HCT116 (cell line): Measurements from ENCODE around the gene PBX3. TPM values are rescaled to one million over a fixed set of nuclear protein-coding genes. Genes with fewer than 3 reads are reported as not detected.

ENCODE experiments used
- ATAC-seq: fragments of 200-7000 bp; cut with Tn5 transposase; 2 replicates; pipeline ENCODE4 v1.9.1; 2020; ENCODE audit warnings: mild to moderate bottlenecking, moderate library complexity
- BruUV-seq: library from RNA; stranded (reverse); fragments of 400-500 nt; replicated peaks from 2 replicates; lab custom pipeline; 2021; lab: Mats Ljungman, UMichigan
- CTCF ChIA-PET: fragments of 300-600 bp; sonication (Branson Sonifier 250); formaldehyde crosslinking; loops from one replicate; lab custom pipeline; 2021; ENCODE audit warnings: antibody characterized with exemption; lab: Charles Lee
- POLR2A ChIA-PET: fragments of 300-600, 350-600 bp; sonication (Branson Sonifier 250); formaldehyde crosslinking; loops from one replicate; lab custom pipeline; 2021; ENCODE audit warnings: antibody characterized with exemption; lab: Charles Lee
- RAD21 ChIA-PET, 2 experiments: fragments of 300-600 bp; sonication (Branson Sonifier 250); formaldehyde crosslinking; loops; one replicate each; lab custom pipeline; 2023; ENCODE audit warnings: low total read pairs in 2 of 2; ENCODE audit not compliant: uncharacterized antibody in 2 of 2, unreplicated experiment in 2 of 2, low non-redundant PET in 1 of 2; lab: Charles Lee
- DNase-seq: peaks from one replicate; pipeline ENCODE4 v3.0.0-alpha.2; 2010; ENCODE audit warnings: low read depth, low spot score
- H2AFZ ChIP-seq: fragments of 200-600 bp; shearing (Covaris generic), sonication (generic); 2 replicates; pipeline ENCODE4 v1.6.1; 2017; ENCODE audit warnings: low read depth, mixed run types, mixed read lengths, antibody characterized with exemption, low read length; ENCODE audit not compliant: poor library complexity, severe bottlenecking
- H3K27ac ChIP-seq: 2 replicates; pipeline ENCODE4 v1.5.1; 2012; ENCODE audit warnings: low read depth, low read length
- H3K27me3 ChIP-seq: fragments of 200-600 bp; sonication (generic); 2 replicates; pipeline ENCODE4 v1.6.1; 2016; ENCODE audit warnings: mixed run types, low read length, mixed read lengths; ENCODE audit not compliant: insufficient read depth
- H3K36me3 ChIP-seq, 2 experiments: fragments of 200-500 bp in 1 of 2; fragments of 200-600 bp in 1 of 2; sonication (Bioruptor generic) in 1 of 2; sonication (generic) in 1 of 2; 2 replicates each; pipeline versions ENCODE4 v1.5.1 to v1.6.1; 2014 to 2016; ENCODE audit warnings: low read length in 2 of 2, inconsistent platforms in 1 of 2, mixed read lengths in 1 of 2, mixed run types in 1 of 2; ENCODE audit not compliant: insufficient read depth in 2 of 2, control insufficient read depth in 1 of 2
- H3K4me1 ChIP-seq, 2 experiments: fragments of 200-600 bp in 1 of 2; sonication (generic) in 1 of 2; 2 replicates each; pipeline versions ENCODE4 v1.5.1 to v1.6.1; 2012 to 2017; ENCODE audit warnings: low read length in 2 of 2, inconsistent platforms in 1 of 2, mild to moderate bottlenecking in 1 of 2, mixed read lengths in 1 of 2, mixed run types in 1 of 2, moderate library complexity in 1 of 2; ENCODE audit not compliant: insufficient read depth in 2 of 2, control insufficient read depth in 1 of 2
- H3K4me2 ChIP-seq: fragments of 200-600 bp; sonication (generic); 2 replicates; pipeline ENCODE4 v1.6.1; 2017; ENCODE audit warnings: mixed run types, low read length, mixed read lengths
- H3K4me3 ChIP-seq, 2 experiments: fragments of 200-600 bp in 1 of 2; sonication (generic) in 1 of 2; replicated peaks in 1 of 2; 2 replicates each; pipeline ENCODE4 v1.5.1; 2011 to 2016; ENCODE audit warnings: low read length in 2 of 2, control low read depth in 1 of 2, low read depth in 1 of 2, mild to moderate bottlenecking in 1 of 2, mixed read lengths in 1 of 2, mixed run types in 1 of 2
- H3K79me2 ChIP-seq: fragments of 200-600 bp; sonication (generic); 2 replicates; pipeline ENCODE4 v1.6.1; 2017; ENCODE audit warnings: mild to moderate bottlenecking, mixed run types, low read length, moderate library complexity, mixed read lengths; ENCODE audit not compliant: insufficient read depth
- H3K9ac ChIP-seq: fragments of 200-600 bp; sonication (generic); 2 replicates; pipeline ENCODE4 v1.6.1; 2016; ENCODE audit warnings: low read length, mixed read lengths
- H3K9me2 ChIP-seq: fragments of 200-600 bp; sonication (generic), shearing (Covaris generic); 2 replicates; pipeline ENCODE4 v1.6.1; 2017; ENCODE audit warnings: mixed run types, mild to moderate bottlenecking, moderate library complexity; ENCODE audit not compliant: insufficient read depth
- H3K9me3 ChIP-seq, 2 experiments: fragments of 200-500 bp in 1 of 2; fragments of 200-600 bp in 1 of 2; sonication (Bioruptor generic) in 1 of 2; sonication (generic) in 1 of 2; 2 replicates each; pipeline ENCODE4 v1.6.1; 2014 to 2017; ENCODE audit warnings: low read length in 2 of 2, mixed read lengths in 2 of 2, inconsistent platforms in 1 of 2, low read depth in 1 of 2, mild to moderate bottlenecking in 1 of 2, mixed run types in 1 of 2, moderate library complexity in 1 of 2; ENCODE audit not compliant: control insufficient read depth in 1 of 2, insufficient read depth in 1 of 2
- H4K20me1 ChIP-seq: fragments of 200-600 bp; sonication (generic), shearing (Covaris generic); 2 replicates; pipeline ENCODE4 v1.6.1; 2017; ENCODE audit warnings: mixed run types, mild to moderate bottlenecking, moderate library complexity; ENCODE audit not compliant: insufficient read depth
- EZH2 ChIP-seq: fragments of 200-600 bp; sonication (generic); IDR thresholded peaks from 2 replicates; pipeline ENCODE4 v1.6.1; 2017; ENCODE audit warnings: antibody characterized with exemption, mixed run types
- POLR2A ChIP-seq: IDR thresholded peaks from 2 replicates; pipeline ENCODE4 v1.7.0; 2011; ENCODE audit warnings: borderline replicate concordance; ENCODE audit not compliant: insufficient read depth, insufficient read length; ENCODE audit errors: extremely low read depth
- POLR2AphosphoS5 ChIP-seq: IDR thresholded peaks from 2 replicates; pipeline ENCODE4 v1.6.1; 2011; ENCODE audit warnings: mild to moderate bottlenecking, low read depth, low read length, moderate library complexity
- TCF7L2 ChIP-seq: IDR thresholded peaks from 2 replicates; pipeline ENCODE4 v1.7.0; 2011; ENCODE audit warnings: borderline replicate concordance, inconsistent platforms; ENCODE audit not compliant: insufficient read depth, insufficient read length; ENCODE audit errors: extremely low read depth
- YY1 ChIP-seq: IDR thresholded peaks from 2 replicates; pipeline ENCODE4 v1.6.1; 2011; ENCODE audit warnings: low read length, low read depth, moderate library complexity, mild to moderate bottlenecking; ENCODE audit not compliant: insufficient replicate concordance; ENCODE audit errors: extremely low read depth
- intact Hi-C: fragments of 100-400 bp; cut with micrococcal nuclease; formaldehyde crosslinking; loops from 2 replicates; pipeline ENCODE4 v1.10.0; 2022
- total RNA-seq: library from RNA; stranded (reverse); gene quantifications from one replicate; pipeline ENCODE4 v1.2.1, GENCODE V29; 2021; ENCODE audit not compliant: unreplicated experiment
- TF ChIP-seq, protein P1 (sequence below): IDR thresholded peaks from 2 replicates; pipeline ENCODE4 v1.6.1; 2011; ENCODE audit warnings: mild to moderate bottlenecking, low read length, moderate library complexity; ENCODE audit not compliant: insufficient replicate concordance; ENCODE audit errors: extremely low read depth

PBX3 gene
- total RNA-seq, 1 experiment from 2014 or later = 13.5 TPM

DNA sequence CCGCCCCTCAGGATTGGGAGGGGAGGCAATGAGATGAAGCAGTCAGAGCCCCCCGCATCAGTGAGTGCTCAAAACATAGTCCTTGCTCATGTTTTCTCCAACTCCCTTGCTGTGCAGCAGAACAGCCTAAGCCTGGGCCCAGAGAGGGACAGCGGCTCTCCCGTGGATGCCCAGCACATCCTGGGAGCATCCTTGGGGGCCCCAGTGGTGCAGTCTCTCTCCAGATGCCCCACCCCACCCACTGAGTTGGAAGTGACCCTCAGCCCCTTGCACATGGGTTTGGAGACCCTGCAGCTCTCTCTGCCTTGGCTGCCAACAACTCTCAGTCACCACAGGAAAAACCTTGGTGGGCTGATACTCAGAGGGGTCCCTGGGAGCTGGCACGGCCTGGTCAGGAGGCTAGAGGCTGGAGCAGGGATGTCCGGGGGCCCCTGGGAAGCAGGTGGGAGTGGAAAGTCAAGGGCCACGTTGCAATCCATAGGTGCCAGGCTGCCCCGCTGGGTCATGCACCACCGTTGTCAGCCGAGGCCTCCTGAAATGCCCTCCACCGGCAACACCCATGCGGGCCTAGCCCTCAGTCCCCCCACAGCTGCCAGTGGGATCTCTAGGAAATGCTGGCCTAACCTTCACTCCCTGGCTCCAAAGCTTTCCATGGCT, 242.5 kb downstream of the PBX3 start (continued):
- TF ChIP-seq, protein P1, sequence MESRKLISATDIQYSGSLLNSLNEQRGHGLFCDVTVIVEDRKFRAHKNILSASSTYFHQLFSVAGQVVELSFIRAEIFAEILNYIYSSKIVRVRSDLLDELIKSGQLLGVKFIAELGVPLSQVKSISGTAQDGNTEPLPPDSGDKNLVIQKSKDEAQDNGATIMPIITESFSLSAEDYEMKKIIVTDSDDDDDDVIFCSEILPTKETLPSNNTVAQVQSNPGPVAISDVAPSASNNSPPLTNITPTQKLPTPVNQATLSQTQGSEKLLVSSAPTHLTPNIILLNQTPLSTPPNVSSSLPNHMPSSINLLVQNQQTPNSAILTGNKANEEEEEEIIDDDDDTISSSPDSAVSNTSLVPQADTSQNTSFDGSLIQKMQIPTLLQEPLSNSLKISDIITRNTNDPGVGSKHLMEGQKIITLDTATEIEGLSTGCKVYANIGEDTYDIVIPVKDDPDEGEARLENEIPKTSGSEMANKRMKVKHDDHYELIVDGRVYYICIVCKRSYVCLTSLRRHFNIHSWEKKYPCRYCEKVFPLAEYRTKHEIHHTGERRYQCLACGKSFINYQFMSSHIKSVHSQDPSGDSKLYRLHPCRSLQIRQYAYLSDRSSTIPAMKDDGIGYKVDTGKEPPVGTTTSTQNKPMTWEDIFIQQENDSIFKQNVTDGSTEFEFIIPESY = no peak
- TF ChIP-seq EZH2 = no peak

DNA sequence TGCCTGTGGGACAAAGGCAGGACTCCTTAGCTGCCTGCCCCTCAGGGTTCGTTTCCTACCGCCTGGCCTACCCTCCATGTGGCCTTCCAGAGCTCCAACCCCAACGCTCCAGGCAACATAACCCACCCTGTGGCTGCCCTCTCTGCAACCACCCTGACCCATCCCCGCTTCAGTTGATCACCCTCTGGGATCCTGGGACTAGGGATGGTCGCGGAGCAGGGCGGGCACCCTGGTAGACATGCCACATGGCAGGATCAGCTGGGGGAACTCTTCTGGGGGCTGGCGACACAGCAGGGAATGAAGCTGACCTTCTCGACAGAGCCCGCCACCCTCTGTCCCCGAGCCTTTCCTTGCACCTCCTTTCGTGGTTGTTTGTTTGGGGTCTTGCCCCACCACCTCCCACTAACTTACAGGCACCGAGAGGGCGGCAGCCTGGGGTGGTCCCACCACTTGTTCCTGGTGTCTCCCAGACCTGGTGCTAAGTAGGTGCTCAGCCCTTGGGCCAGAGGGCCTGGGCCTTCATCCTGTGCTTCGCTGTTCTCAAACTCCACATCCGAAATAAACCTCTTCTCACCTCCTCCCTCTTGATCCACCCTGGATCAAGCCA, 243.1 kb downstream of the PBX3 start:
- BruUV-seq = no TSS peak
- Histone ChIP-seq H3K4me1 (no peaks in the 10 kb centered on the region), H3K9me2 (no peaks in the 10 kb centered on the region), H3K4me2 (no peak overlapping the region), H3K27ac (no peak overlapping the region), H3K4me3 (no peak overlapping the region), H3K9me3 (no peaks in the 10 kb centered on the region), H3K27me3 (no peaks in the 10 kb centered on the region), H3K79me2 (no peaks in the 10 kb centered on the region), H4K20me1 (no peaks in the 10 kb centered on the region), H3K9ac (no peak overlapping the region), H2AFZ (no peak overlapping the region), H3K36me3 (no peaks in the 10 kb centered on the region)
- intact Hi-C loops = no loop called here
- RAD21 ChIA-PET = no interaction called here
- DNase-seq (no peak), ATAC-seq (no peak)
- POLR2A ChIA-PET = no interaction called here
- CTCF ChIA-PET = no interaction called here
- TF ChIP-seq YY1 (no peak), POLR2A (no peak), TCF7L2 (no peak), POLR2AphosphoS5 (no peak)
